Measurements from ENCODE around the gene GAL3ST1.
"Not testable (repeated sequence)": the region's sequence is repeated elsewhere in the genome, so short reads cannot be mapped to it uniquely, and the experiment has no call there.

GAL3ST1 gene

DNA sequence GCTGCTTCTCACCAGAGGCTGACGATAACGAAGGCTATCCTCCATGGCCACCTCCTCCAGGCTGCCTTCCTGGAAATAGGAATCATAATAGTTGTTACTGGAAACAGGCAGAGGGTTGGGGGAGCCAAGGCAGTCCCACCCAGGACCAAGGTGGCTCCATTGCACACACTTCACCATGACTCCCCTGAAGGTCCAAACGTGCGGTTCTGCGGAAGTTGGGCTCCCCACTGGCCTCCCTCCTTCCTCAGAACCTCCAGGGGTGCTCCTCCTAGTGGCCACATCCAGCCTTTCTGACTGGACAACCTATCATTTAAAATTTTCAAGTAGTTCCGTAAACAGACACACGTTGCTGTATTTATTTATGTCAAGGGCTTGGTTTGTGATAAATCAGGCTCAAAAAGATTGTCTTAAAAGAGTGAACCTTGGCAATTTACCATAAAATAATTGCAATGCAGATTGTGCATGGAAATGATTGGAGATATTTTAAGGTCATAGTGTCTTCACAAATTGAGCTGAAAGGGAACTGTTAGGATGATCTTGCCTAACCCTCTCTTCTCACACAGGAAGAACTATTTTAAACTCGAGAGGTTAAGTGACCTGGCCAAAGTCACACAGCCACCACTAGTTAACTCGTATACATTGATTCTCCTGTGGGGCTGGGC lies 31.1 kb upstream of the GAL3ST1 start:
- no peaks in the 10 kb centered on the region for H3K9me3 Mint-ChIP-seq (ENCODE audit: low read depth)
- peaks cover 21% of the 10 kb centered on the region for H3K4me1 Mint-ChIP-seq (ENCODE audit: low read depth)
- no peaks in the 10 kb centered on the region for H3K27me3 Mint-ChIP-seq
- no peak overlapping the region for H3K27ac Mint-ChIP-seq
- no peaks in the 10 kb centered on the region for H3K36me3 Mint-ChIP-seq
- peak overlapping the region; percentile 70 for H3K4me3 Mint-ChIP-seq

DNA sequence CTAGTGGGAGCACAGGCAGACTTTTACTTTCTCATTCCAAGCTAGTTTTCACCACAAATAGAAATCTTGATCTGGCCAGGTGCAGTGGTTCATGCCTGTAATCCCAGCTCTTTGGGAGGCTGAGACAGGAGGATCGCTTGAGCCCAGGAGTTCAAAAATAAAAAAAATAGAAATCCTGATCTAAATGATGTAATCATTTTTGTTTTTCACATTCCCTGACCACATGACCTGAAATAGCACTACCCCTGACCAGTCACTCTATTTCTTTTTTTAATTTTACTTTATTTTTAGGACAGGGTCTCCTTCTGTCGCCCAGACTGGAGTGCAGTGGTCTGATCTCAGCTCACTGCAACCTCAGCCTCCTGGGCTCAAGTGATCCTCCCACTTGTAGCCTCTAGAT lies 30.3 kb upstream of the GAL3ST1 start:
- H3K36me3 Mint-ChIP-seq: no peaks in the 10 kb centered on the region
- no peaks in the 10 kb centered on the region for H3K27me3 Mint-ChIP-seq
- H3K4me1 Mint-ChIP-seq (ENCODE audit: low read depth): peaks cover 21% of the 10 kb centered on the region
- H3K4me3 Mint-ChIP-seq: no peak overlapping the region
- H3K9me3 Mint-ChIP-seq (ENCODE audit: low read depth): no peaks in the 10 kb centered on the region
- H3K27ac Mint-ChIP-seq: no peak overlapping the region

DNA sequence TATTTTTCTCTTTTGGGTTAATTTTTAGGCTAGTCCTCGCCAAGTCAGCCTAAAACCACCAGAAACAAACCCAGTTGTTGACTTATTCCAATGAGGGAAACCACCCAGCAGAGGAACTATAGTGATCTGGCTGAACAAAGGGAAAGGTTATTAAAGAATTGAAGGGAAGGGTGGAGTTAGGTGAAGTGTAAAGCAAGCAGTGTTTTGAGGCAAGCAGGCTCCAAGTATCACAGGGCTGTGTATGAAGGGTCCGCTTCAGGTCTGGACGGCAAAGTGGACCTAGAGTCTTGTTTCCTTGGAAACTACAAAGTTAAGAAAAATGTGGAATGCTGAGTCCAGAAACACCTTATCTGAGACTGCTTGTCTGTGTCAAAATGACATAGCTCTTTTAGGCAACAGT lies 29.3 kb upstream of the GAL3ST1 start:
- no peaks in the 10 kb centered on the region for H3K9me3 Mint-ChIP-seq (ENCODE audit: low read depth)
- H3K27me3 Mint-ChIP-seq: no peaks in the 10 kb centered on the region
- H3K36me3 Mint-ChIP-seq: no peaks in the 10 kb centered on the region
- H3K4me3 Mint-ChIP-seq: no peak overlapping the region
- no peak overlapping the region for H3K27ac Mint-ChIP-seq
- peaks cover 19% of the 10 kb centered on the region for H3K4me1 Mint-ChIP-seq (ENCODE audit: low read depth)

DNA sequence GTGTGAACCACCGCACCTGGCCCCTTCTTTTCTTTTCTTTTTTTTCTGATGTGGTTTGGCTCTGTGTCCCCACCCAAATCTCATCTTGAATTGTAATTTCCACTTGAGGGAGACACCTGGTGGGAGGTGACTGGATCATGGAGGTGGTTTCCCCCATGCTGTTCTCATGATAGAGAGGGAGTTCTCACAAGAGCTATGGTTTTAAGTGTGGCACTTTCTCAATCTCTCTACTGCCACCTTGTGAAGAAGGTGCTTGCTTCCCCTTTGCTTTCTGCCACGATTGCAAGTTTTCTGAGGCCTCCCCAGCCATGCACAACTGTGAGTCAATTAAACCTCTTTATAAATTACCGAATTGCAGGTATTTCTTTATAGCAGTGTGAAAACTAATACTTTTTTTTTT lies 27.6 kb upstream of the GAL3ST1 start:
- Mint-ChIP-seq H3K27ac (no peak overlapping the region), H3K36me3 (no peaks in the 10 kb centered on the region), H3K4me3 (no peak overlapping the region), H3K4me1 (ENCODE audit: low read depth) (peaks cover 13% of the 10 kb centered on the region), H3K27me3 (peaks cover 2% of the 10 kb centered on the region), H3K9me3 (ENCODE audit: low read depth) (no peaks in the 10 kb centered on the region)

DNA sequence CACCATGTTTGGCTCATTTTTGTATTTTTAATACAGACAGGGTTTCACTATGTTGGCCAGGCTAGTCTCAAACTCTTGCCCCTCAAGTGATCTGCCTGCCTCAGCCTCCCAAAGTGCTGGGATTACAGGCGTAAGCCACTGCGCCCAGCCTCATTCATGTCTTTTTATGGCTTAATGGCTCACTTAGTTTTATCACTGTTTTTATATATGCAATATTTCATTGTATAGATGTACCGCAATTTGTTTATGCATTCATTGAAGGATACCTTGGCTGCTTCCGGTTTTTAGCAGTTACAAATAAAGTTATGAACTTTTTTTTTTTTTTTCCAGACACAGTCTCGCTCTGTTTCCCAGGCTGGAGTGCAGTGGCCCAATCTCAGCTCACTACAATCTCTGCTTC lies 27.0 kb upstream of the GAL3ST1 start:
- Mint-ChIP-seq H3K36me3 (no peaks in the 10 kb centered on the region), H3K27me3 (peaks cover 2% of the 10 kb centered on the region), H3K4me1 (ENCODE audit: low read depth) (peaks cover 9% of the 10 kb centered on the region), H3K27ac (no peak overlapping the region), H3K9me3 (ENCODE audit: low read depth) (no peaks in the 10 kb centered on the region), H3K4me3 (no peak overlapping the region)

GRCh38 chr22:30600921-30601320 lies 26.5 kb upstream of the GAL3ST1 start:
- Mint-ChIP-seq H3K27ac (no peak overlapping the region), H3K4me3 (no peak overlapping the region)

DNA sequence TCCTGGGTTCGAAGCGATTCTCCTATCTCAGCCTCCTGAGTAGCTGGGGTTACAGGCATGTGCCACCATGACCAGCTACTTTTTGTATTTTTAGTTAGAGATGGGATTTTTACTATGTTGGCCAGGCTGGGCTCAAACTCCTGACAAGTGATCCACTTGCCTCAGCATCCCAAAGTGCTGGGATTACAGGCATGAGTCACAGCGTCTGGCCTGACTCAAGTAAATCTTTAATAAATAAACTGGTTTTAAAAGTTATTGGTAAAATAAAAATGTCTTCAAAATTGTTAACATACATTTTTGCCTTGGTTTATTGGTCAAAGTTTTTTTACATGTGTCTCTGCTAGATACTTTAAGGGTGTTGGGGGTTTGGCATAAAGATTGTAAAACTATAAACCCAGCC lies 24.5 kb upstream of the GAL3ST1 start:
- H3K27ac Mint-ChIP-seq: no peak overlapping the region
- peaks cover 2% of the 10 kb centered on the region for H3K27me3 Mint-ChIP-seq
- no peak overlapping the region for H3K4me3 Mint-ChIP-seq
- no peaks in the 10 kb centered on the region for H3K36me3 Mint-ChIP-seq
- peaks cover 1% of the 10 kb centered on the region for H3K4me1 Mint-ChIP-seq (ENCODE audit: low read depth)
- no peaks in the 10 kb centered on the region for H3K9me3 Mint-ChIP-seq (ENCODE audit: low read depth)

More at GRCh38 chr22:30600921-30601320, 26.5 kb upstream of the GAL3ST1 start:
- no peaks in the 10 kb centered on the region for H3K36me3 Mint-ChIP-seq
- H3K9me3 Mint-ChIP-seq (ENCODE audit: low read depth): no peaks in the 10 kb centered on the region
- peaks cover 6% of the 10 kb centered on the region for H3K4me1 Mint-ChIP-seq (ENCODE audit: low read depth)
- peaks cover 2% of the 10 kb centered on the region for H3K27me3 Mint-ChIP-seq

DNA sequence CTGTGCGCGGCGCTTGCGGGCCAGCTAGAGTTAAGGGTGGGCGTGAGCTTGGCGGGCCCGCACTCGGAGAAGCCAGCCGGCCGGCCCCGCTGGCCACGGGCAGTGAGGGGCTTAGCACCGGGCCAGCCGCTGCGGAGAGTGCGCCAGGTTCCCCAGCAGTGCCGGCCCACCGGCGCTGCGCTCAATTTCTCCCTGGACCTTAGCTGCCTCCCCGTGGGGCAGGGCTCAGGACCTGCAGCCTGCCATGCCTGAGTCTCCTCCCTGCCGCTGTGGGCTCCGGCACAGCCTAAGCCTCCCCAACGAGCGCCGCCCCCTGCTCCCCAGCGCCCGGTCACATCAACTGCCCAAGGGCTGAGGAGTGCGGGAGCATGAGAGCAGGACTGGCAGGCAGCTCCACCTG lies 22.4 kb upstream of the GAL3ST1 start:
- no peaks in the 10 kb centered on the region for H3K4me1 Mint-ChIP-seq (ENCODE audit: low read depth)
- H3K36me3 Mint-ChIP-seq: no peaks in the 10 kb centered on the region
- H3K9me3 Mint-ChIP-seq (ENCODE audit: low read depth): no peaks in the 10 kb centered on the region
- no peak overlapping the region for H3K4me3 Mint-ChIP-seq
- H3K27me3 Mint-ChIP-seq: peaks cover 4% of the 10 kb centered on the region
- H3K27ac Mint-ChIP-seq: no peak overlapping the region

DNA sequence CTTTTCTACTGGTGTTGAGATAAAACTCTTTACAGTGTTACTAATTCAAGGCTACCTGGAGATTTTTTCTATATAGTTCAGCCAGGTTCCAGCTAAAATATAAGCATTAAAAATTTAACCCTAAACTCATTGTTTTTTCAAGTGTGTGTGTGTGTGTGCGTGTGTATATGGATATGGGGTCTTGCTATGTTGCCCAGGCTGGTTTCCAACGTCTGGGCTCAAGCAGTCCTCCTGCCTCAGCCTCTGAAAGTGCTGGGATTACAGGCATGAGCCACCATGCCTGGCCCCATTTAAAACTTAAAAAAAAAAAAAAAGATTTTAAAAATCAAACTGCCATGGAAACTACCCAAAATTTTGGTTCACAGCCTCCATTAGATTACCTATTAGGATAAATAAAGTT lies 21.7 kb upstream of the GAL3ST1 start:
- no peaks in the 10 kb centered on the region for H3K4me1 Mint-ChIP-seq (ENCODE audit: low read depth)
- no peaks in the 10 kb centered on the region for H3K9me3 Mint-ChIP-seq (ENCODE audit: low read depth)
- H3K27me3 Mint-ChIP-seq: peaks cover 4% of the 10 kb centered on the region
- no peak overlapping the region for H3K27ac Mint-ChIP-seq
- no peaks in the 10 kb centered on the region for H3K36me3 Mint-ChIP-seq
- H3K4me3 Mint-ChIP-seq: no peak overlapping the region

- H3K27ac Mint-ChIP-seq; H3K36me3 Mint-ChIP-seq; H3K4me3 Mint-ChIP-seq; H3K27me3 Mint-ChIP-seq; H3K9me3 Mint-ChIP-seq (ENCODE audit: low read depth): not testable (repeated sequence)
- H3K4me1 Mint-ChIP-seq (ENCODE audit: low read depth): peaks cover 16% of the 10 kb centered on the region
Observed at GRCh38 chr22:30592360-30592713, 17.9 kb upstream of the GAL3ST1 start.

- peaks cover 16% of the 10 kb centered on the region for H3K4me1 Mint-ChIP-seq (ENCODE audit: low read depth)
- H3K27ac Mint-ChIP-seq: no peak within 1 kb of the TSS
- H3K4me3 Mint-ChIP-seq: no peak within 1 kb of the TSS
- peaks cover 7% of the 10 kb centered on the region for H3K36me3 Mint-ChIP-seq
- peaks cover 2% of the 10 kb centered on the region for H3K27me3 Mint-ChIP-seq
- no peaks in the 10 kb centered on the region for H3K9me3 Mint-ChIP-seq (ENCODE audit: low read depth)
Observed at GRCh38 chr22:30591588-30592359, 17.3 kb upstream of the GAL3ST1 start, which contains the start of gene PES1. TSS of gene PES1 (minus strand) at chr22:30591910. CDS start at chr22:30591833, 77 bp downstream.

DNA sequence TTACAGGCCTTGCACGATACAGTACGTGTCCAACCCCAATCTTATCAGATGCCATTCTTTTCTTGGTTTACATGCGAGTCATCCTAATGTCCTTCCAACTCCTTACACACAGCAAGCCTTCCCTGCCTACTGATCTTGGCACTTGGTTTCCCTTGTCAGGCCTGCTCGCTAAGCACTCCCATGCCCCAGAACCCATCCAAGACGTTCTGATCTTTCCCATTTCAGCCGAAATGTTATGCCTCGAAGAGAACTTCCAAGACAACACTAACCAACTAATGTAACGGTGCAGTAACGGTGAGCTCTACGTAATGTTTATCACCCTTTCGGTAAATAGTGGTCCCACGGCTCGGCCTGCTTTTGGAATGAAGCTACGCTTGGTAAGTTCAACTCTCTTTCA lies 16.7 kb upstream of the GAL3ST1 start:
- no peaks in the 10 kb centered on the region for H3K9me3 Mint-ChIP-seq (ENCODE audit: low read depth)
- peaks cover 7% of the 10 kb centered on the region for H3K36me3 Mint-ChIP-seq
- peaks cover 2% of the 10 kb centered on the region for H3K27me3 Mint-ChIP-seq
- no peak overlapping the region for H3K27ac Mint-ChIP-seq
- H3K4me1 Mint-ChIP-seq (ENCODE audit: low read depth): peaks cover 16% of the 10 kb centered on the region
- H3K4me3 Mint-ChIP-seq: no peak overlapping the region

GRCh38 chr22:30586414-30586813 lies 11.9 kb upstream of the GAL3ST1 start:
- Mint-ChIP-seq H3K9me3 (ENCODE audit: low read depth) (no peaks in the 10 kb centered on the region), H3K27ac (no peak overlapping the region), H3K36me3 (peaks cover 7% of the 10 kb centered on the region), H3K4me3 (no peak overlapping the region), H3K27me3 (no peaks in the 10 kb centered on the region), H3K4me1 (ENCODE audit: low read depth) (peaks cover 16% of the 10 kb centered on the region)

DNA sequence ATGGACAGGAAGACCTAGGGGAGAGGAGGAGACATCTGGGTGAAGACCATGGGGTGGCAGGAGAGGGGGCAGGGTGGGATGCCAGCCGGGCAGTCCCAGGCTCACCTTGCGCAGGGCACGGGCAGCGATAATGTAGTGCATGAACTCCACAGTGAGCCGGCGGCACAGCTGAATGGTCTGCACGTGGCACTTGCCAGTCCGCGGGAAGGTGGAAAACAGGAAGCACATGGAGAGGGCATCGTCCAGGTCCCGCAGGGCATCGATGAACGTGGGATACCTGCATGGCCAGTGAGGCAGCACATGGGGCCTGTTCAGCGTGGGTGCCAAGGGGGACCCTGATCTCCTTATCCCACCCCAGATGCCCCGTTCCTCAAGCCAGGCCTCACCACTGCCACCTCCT lies 10.0 kb upstream of the GAL3ST1 start:
- H3K36me3 Mint-ChIP-seq: peaks cover 2% of the 10 kb centered on the region
- peaks cover 4% of the 10 kb centered on the region for H3K4me1 Mint-ChIP-seq (ENCODE audit: low read depth)
- H3K27me3 Mint-ChIP-seq: no peaks in the 10 kb centered on the region
- no peak overlapping the region for H3K27ac Mint-ChIP-seq
- no peak overlapping the region for H3K4me3 Mint-ChIP-seq
- no peaks in the 10 kb centered on the region for H3K9me3 Mint-ChIP-seq (ENCODE audit: low read depth)

GRCh38 chr22:30582788-30583545 lies 8.5 kb upstream of the GAL3ST1 start:
- Mint-ChIP-seq H3K36me3 (peaks cover 3% of the 10 kb centered on the region), H3K4me3 (no peak overlapping the region), H3K27me3 (no peaks in the 10 kb centered on the region), H3K9me3 (ENCODE audit: low read depth) (no peaks in the 10 kb centered on the region), H3K27ac (no peak overlapping the region), H3K4me1 (ENCODE audit: low read depth) (peaks cover 2% of the 10 kb centered on the region)
